ENCODE measurements around the gene COQ8A.

Gene COQ8A

DNA sequence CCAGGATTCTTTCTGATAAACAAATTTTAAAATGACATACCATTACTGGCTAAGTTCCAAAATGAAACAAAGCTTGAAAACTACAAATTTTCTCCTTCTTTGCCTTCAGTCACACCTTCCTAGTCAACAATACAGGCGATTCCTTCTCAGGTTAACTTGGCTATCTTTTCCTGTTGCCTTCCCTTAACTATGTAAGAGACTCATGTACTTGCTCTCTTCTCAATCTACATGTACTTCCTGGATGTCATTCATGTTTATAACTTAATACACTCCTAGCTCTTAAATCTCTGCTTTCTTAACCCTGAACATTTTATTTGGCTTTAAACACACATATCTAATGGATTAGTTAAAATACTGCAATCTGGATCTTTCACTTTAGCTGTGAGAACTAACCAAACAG lies 97.0 kb downstream of the COQ8A start:
- Histone ChIP-seq H3K9me3 (no peaks in the 10 kb centered on the region), H3K27me3 (ENCODE audit: low read depth) (no peaks in the 10 kb centered on the region), H3K4me1 (no peaks in the 10 kb centered on the region), H3K4me3 (no peak overlapping the region), H3K36me3 (replicated peaks) (no peaks in the 10 kb centered on the region; the same call in none of the 2 replicates)
- in situ Hi-C loops (cut with MboI; ENCODE audit: low sequenced_read_pairs), result no loop called here
- DNase-seq (ENCODE audit: low spot score in 2 of 2), result no peak
